HepG2 (cell line): ENCODE data around the gene PTGER3. TPM values are rescaled to one million over a fixed set of nuclear protein-coding genes. Genes with fewer than 3 reads are reported as not detected.

Experiments used
- ATF7-NPFF ChIP-seq: sonication (generic); formaldehyde crosslinking; IDR thresholded peaks from 2 replicates; pipeline ENCODE4 v1.8.1; 2023; ENCODE audit warnings: mild to moderate bottlenecking, low read depth, missing genetic modification reagents, moderate library complexity
- BCL6 ChIP-seq: IDR thresholded peaks from 2 replicates; pipeline ENCODE4 v1.6.1; 2016; ENCODE audit warnings: missing genetic modification reagents, missing compliant biosample characterization
- CHD2 ChIP-seq: IDR thresholded peaks from 2 replicates; pipeline ENCODE4 v1.6.1; 2011; ENCODE audit warnings: low read depth, low read length, improper control_type of control experiment
- ETV5 ChIP-seq: IDR thresholded peaks from 2 replicates; pipeline ENCODE4 v1.6.1; 2018; ENCODE audit warnings: missing biosample characterization, missing genetic modification reagents, inconsistent platforms, borderline replicate concordance
- FOSL2 ChIP-seq: sonication (generic); formaldehyde crosslinking; IDR thresholded peaks from 2 replicates; pipeline ENCODE4 v1.4.0; 2020; ENCODE audit warnings: missing genetic modification reagents
- GABPB1 ChIP-seq: IDR thresholded peaks from 2 replicates; pipeline ENCODE4 v1.6.1; 2016; ENCODE audit warnings: mild to moderate bottlenecking, missing genetic modification reagents, moderate library complexity, missing compliant biosample characterization
- KLF13 ChIP-seq: sonication (generic); formaldehyde crosslinking; IDR thresholded peaks from 2 replicates; pipeline ENCODE4 v1.4.0; 2020; ENCODE audit warnings: mild to moderate bottlenecking, missing genetic modification reagents
- PCBP1 ChIP-seq: fragments of 200-400 bp; formaldehyde crosslinking; IDR thresholded peaks from 2 replicates; pipeline ENCODE4 v1.6.1; 2017; ENCODE audit warnings: mild to moderate bottlenecking, low read depth, low read length, borderline replicate concordance
- POGZ ChIP-seq: sonication (generic); formaldehyde crosslinking; IDR thresholded peaks from 2 replicates; pipeline ENCODE4 v1.4.0; 2020; ENCODE audit warnings: mild to moderate bottlenecking, missing genetic modification reagents
- SNAI1 ChIP-seq: sonication (generic); formaldehyde crosslinking; IDR thresholded peaks from 2 replicates; pipeline ENCODE4 v1.5.0; 2020; ENCODE audit warnings: mild to moderate bottlenecking, missing genetic modification reagents, borderline replicate concordance
- ZNF430 ChIP-seq: sonication (generic); formaldehyde crosslinking; IDR thresholded peaks from 2 replicates; pipeline ENCODE4 v1.9.0; 2021; ENCODE audit warnings: mild to moderate bottlenecking, missing genetic modification reagents
- ZNF646 ChIP-seq: sonication (generic); formaldehyde crosslinking; IDR thresholded peaks from 2 replicates; pipeline ENCODE4 v1.9.0; 2021; ENCODE audit warnings: mild to moderate bottlenecking, missing genetic modification reagents
- ZNF7 ChIP-seq: IDR thresholded peaks from 2 replicates; pipeline ENCODE4 v1.6.1; 2016; ENCODE audit warnings: missing biosample characterization, missing genetic modification reagents
- polyA plus RNA-seq, 8 experiments: library from polyadenylated mRNA; depleted of rRNA in 3 of 8; stranded (reverse) in 7 of 8; unstranded in 1 of 8; fragments of >200 nt; fragmentation: Illumina TruSeq in 4 of 8; extraction: Trizol in 4 of 8; gene quantifications; 2 replicates each; pipeline versions ENCODE4 v1.2.1 to v1.2.3, GENCODE V29; 2011 to 2016; ENCODE audit warnings: low read depth in 4 of 8, missing spikeins in 1 of 8, mixed read lengths in 1 of 8; ENCODE audit not compliant: insufficient read depth in 1 of 8
- total RNA-seq, 5 experiments: library from RNA; depleted of rRNA; stranded (reverse); fragments of >200 nt; fragmentation: Illumina TruSeq; extraction: Trizol; gene quantifications; 2 replicates each; pipeline ENCODE4 v1.2.3, GENCODE V29; 2016; ENCODE audit warnings: low read depth in 1 of 5
- TF ChIP-seq, protein P1 (sequence below): sonication (generic); formaldehyde crosslinking; IDR thresholded peaks from 2 replicates; pipeline ENCODE4 v1.5.0; 2020; ENCODE audit warnings: missing genetic modification reagents
- TF ChIP-seq, protein P2 (sequence below): sonication (generic); formaldehyde crosslinking; IDR thresholded peaks from 2 replicates; pipeline ENCODE4 v1.5.1; 2020; ENCODE audit warnings: missing genetic modification reagents, mild to moderate bottlenecking, borderline replicate concordance
- TF ChIP-seq, protein P3 (sequence below): sonication (generic); formaldehyde crosslinking; IDR thresholded peaks from 2 replicates; pipeline ENCODE4 v1.4.0; 2020; ENCODE audit warnings: missing genetic modification reagents
- TF ChIP-seq, protein P4 (sequence below): conservative IDR thresholded peaks from 2 replicates; pipeline ENCODE4 v1.6.1; 2018; ENCODE audit warnings: missing genetic modification reagents

Gene PTGER3
- total and polyA plus RNA-seq, 2 of the 13 experiments (the other 11 are each of a cell fraction or from before 2014, with no cell fraction given) = 0.01 TPM; not detected in 1

GRCh38 chr1:71080739-71081696 lies 33.4 kb upstream of the PTGER3 start, which contains the start of gene ZRANB2 (continued):
- TF ChIP-seq, protein P1, sequence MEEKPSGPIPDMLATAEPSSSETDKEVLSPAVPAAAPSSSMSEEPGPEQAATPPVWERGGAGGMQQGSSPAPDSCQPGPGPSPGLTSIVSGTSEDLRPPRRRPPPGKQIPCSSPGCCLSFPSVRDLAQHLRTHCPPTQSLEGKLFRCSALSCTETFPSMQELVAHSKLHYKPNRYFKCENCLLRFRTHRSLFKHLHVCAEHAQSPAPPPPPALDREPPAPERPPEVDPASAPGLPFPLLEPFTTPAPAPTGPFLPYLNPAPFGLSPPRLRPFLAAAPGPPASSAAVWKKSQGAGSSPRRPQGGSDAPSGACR (CRISPR knock-in tag) = no peak
- TF ChIP-seq, protein P2, sequence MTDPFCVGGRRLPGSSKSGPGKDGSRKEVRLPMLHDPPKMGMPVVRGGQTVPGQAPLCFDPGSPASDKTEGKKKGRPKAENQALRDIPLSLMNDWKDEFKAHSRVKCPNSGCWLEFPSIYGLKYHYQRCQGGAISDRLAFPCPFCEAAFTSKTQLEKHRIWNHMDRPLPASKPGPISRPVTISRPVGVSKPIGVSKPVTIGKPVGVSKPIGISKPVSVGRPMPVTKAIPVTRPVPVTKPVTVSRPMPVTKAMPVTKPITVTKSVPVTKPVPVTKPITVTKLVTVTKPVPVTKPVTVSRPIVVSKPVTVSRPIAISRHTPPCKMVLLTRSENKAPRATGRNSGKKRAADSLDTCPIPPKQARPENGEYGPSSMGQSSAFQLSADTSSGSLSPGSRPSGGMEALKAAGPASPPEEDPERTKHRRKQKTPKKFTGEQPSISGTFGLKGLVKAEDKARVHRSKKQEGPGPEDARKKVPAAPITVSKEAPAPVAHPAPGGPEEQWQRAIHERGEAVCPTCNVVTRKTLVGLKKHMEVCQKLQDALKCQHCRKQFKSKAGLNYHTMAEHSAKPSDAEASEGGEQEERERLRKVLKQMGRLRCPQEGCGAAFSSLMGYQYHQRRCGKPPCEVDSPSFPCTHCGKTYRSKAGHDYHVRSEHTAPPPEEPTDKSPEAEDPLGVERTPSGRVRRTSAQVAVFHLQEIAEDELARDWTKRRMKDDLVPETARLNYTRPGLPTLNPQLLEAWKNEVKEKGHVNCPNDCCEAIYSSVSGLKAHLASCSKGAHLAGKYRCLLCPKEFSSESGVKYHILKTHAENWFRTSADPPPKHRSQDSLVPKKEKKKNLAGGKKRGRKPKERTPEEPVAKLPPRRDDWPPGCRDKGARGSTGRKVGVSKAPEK (CRISPR knock-in tag) = no peak
- TF ChIP-seq KLF13 (CRISPR knock-in tag) = no peak
- TF ChIP-seq BCL6 (CRISPR knock-in tag) = no peak
- TF ChIP-seq ZNF7 (CRISPR knock-in tag) = no peak
- TF ChIP-seq ETV5 (CRISPR knock-in tag) = peak; percentile 73; the same call in 1 of the 2 replicates
- TF ChIP-seq ATF7-NPFF (CRISPR knock-in tag) = no peak
- TF ChIP-seq PCBP1 = no peak
- TF ChIP-seq CHD2 = no peak
- TF ChIP-seq FOSL2 (CRISPR knock-in tag) = 0 out of 2 replicates have a peak, but pooled peaks have one; percentile 10
- TF ChIP-seq ZNF430 (CRISPR knock-in tag) = peak; percentile 43; the same call in 1 of the 2 replicates
- TF ChIP-seq, protein P3, sequence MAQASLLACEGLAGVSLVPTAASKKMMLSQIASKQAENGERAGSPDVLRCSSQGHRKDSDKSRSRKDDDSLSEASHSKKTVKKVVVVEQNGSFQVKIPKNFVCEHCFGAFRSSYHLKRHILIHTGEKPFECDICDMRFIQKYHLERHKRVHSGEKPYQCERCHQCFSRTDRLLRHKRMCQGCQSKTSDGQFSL (CRISPR knock-in tag) = no peak
- peak; percentile 96 for TF ChIP-seq POGZ (CRISPR knock-in tag)
- TF ChIP-seq GABPB1 = peak; percentile 90
- no peak for TF ChIP-seq SNAI1 (CRISPR knock-in tag)
- TF ChIP-seq ZNF646 (CRISPR knock-in tag) = no peak
- TF ChIP-seq, protein P4, sequence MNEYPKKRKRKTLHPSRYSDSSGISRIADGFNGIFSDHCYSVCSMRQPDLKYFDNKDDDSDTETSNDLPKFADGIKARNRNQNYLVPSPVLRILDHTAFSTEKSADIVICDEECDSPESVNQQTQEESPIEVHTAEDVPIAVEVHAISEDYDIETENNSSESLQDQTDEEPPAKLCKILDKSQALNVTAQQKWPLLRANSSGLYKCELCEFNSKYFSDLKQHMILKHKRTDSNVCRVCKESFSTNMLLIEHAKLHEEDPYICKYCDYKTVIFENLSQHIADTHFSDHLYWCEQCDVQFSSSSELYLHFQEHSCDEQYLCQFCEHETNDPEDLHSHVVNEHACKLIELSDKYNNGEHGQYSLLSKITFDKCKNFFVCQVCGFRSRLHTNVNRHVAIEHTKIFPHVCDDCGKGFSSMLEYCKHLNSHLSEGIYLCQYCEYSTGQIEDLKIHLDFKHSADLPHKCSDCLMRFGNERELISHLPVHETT (CRISPR knock-in tag) = no peak
